Left forelimb (tissue), 1 donor: ENCODE results near the gene SARDH.

Source experiments
- DNase-seq: peaks from one replicate; pipeline ENCODE4 v3.0.0-alpha.2; 2018; ENCODE audit warnings: low spot score

Gene SARDH

DNA sequence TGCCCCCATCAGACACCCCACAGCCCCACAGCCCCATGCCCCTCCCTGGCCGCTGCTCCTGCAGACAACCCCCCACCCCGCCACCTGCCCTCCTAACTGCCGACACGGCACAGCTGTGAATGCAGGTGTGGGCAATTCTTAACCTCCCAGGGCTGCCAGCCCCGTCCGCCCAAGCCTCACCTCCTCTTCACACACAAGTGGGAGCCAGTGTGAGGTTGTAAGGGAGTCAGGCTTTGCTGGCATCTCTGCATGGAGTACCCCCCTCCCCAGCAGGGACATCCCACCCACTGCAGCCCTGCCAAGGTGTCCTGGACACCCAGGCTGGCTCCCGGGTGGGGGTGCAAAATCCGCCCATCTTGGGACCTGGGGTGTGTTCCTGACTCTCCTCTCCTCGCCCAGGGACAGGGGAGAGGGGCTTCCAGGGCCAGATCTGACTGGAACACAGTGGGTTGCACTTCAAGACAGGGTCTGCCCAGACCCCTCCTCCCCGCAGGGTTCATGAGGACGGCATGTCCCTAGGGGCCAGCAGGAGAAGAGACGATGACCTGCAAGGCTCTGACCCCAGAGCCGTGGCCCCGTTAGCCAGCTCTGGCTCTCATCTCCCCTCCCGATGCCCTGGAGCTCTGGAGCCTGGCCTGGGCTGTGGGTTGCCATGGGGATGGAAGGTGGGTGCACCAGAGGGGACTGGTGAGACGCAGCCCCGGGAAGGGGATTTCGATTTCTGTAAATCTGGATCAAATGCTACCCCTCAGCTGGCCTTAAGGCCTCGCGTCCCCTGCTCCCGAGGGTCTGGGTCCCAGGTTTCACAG lies 34.4 kb downstream of the SARDH start:
- peak; percentile 64 for DNase-seq

- peak; percentile 63 for DNase-seq
Measured at GRCh38 chr9:133702798-133703590, 35.2 kb downstream of the SARDH start.

DNA sequence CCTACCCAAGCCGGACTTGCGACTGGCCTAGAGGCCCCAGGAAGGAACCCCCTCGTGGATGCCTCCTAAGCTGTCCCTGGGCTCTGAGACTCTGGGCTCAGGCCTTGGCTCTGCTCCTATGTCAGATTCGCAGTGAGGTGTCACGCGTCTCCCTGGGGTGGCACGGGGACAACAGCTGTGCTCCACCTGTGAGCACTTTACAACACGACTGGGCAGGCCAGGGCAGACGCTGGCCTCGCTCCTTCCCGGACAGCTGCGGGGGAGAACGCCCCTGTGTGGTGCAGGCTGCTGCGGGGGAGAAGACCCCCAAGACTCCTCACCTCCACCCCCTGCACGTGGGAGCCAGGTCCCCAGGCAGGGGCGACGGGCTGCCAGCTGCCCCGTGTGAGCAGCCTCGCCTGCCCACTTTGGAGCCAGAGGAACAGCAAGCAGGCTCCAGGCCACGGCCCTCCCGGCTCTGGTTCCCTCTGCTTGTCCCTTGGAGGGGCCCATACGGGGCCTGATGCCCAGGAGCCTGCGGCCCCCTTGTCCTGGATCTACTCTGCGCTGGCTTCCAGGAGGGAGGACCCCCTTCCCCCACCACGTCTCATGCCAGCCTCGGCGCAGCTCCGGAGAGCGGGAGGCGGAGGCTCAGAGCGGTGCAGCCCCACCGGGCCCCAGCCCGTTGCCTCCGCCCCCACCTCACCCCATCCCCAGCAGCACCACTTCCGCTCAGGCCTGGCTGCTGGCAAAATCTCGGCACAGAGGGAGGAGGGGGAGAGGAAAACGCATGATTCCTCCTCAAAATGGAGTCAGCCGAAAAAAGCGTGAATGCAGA lies 36.0 kb downstream of the SARDH start:
- DNase-seq: peak; percentile 75

GRCh38 chr9:133701321-133701980 lies 36.7 kb downstream of the SARDH start:
- DNase-seq: no peak

DNA sequence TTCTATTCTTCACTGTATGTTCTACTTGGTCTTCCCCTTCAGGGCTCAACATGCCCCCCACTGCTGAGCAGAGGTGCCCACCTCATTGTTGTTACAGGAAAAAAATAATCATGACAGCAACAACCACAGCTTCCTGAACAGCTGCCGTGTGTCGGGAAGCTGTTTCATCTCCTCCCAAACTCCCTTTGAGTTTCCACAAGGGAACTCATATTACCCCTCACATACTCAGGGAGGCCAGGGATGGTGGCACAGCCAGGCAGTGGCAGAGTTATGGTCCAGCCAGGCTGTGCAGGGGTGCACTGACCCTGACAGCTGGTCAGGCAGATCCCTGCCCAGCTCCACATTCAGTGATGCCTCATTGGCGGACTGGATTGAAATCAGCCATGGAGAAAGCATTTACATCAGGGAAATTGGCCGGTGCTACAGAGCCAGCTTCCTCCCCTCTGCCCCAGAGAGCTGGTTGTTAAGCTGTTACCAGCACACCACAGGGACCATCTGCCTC lies 37.3 kb downstream of the SARDH start:
- no peak for DNase-seq

DNA sequence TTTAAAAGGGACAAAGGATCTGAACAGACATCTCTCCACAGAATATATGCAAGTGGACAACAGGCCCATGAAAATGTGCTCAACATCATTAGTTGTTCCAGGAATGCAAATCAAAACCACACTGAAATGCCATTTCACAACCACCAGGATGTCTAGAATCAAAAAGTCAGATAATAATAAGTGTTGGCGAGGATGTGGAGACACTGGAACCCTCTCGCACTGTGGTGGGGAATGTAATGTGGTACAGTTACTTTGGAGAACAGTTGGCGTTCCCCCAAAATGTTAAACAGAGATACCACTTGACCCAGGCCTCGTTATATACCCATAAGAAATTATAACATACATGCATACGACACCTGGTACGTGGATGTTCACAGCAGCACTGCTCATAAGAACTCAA lies 38.6 kb downstream of the SARDH start:
- no peak for DNase-seq

GRCh38 chr9:133696071-133696472 lies 42.1 kb downstream of the SARDH start:
- DNase-seq: no peak

DNA sequence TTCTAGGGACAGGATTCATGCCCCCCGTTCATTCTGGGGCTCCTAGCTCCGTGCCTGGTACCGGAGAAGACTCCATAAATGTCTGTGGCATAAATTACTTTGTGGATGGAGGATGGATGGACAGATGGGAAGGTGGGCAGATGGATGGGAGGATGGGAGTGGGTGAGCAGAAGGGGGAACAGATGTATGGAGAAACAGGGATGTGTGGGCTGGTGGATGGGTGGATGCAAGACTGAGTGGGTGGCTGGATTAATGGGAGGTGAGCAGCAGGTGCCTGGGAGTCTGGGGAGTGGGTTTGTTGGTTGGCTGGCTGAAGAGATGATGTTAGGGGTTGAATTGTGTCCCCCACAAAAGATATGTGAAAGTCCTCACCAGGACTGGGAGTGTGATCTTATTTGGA lies 43.5 kb downstream of the SARDH start:
- no peak for DNase-seq

GRCh38 chr9:133693703-133694529 lies 44.2 kb downstream of the SARDH start:
- DNase-seq: no peak

DNA sequence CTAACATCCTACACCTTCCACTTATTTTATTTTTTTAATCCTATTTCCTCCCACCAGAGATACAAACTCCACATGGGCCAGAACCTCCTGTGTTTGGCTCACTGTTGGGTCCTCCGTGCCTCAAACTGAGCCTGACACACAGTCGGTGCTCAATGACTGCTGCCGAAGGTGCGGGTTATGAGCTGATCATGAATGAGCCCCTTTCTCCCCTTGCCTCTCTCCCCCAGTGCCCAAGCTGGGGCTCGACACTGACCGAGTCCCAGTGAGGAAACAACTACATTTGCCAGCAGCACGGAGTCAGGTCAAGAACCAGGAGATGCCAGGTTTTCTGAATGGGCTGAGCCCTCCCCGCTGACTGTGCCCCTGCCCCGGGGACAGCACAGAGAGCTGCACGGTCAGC lies 45.0 kb downstream of the SARDH start:
- DNase-seq: no peak

DNA sequence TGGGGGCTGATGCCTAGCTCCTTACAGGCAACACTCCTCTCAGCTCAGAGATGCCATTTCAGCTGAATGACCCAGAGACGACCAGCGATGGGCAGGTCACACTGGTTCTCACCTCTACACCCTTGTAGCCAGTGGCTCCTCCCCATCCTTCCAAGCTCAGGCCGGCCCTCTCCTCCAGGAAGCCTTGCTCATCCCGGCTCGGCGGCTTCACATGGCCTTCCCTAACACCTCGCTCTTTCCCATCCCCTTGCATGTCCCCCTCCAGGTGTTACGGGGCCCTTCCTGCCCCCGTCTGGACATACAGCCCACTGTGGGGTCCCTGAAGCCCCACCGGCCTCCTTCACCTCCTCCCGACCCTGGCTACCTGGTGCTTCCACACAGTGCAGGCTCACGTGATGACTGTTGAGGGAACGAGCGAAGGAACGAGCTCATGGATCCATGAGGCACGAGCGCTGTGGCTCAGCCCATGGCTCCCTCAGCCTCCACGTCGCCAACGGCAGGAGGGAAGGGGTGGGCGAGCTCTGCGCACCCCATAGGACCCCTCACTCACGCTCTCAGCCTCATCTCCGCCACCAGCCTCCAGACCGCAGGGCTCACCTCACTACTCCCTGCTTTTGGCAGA lies 45.7 kb downstream of the SARDH start:
- no peak for DNase-seq

DNA sequence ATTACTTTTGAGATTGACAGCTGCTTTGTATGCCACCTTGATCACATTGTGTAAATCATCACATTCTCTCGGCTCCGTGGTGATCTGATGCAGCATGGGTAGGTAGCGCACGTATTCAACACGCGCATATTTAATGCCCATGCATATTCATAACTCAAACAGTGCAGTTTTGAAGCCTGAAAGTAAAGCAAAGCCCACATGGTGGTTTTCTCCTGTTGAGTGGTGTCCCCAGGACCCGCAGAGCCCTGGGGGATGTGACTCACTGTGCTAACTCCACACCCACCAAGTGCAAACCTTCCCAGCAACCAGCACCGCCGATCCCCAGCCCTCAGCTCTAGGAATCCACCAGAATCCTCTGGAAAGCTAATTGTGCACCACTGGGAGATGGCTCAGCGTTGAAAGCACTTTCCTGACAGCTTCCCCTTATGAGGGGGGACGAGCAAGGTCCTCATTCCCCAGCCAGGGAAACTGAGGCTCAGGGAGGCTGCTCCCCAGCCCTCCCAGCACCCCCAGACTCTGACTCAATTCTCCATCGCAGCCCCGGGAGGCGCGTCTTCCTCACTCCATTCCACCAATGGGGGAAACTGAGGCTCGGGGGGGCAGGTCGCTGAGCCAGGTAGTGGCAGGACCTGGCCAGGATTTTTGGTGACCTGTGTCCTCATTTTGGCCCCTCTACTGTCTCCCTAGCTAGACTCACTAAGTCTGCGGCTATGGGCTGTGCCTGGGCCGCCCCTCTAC lies 46.4 kb downstream of the SARDH start:
- no peak for DNase-seq

DNA sequence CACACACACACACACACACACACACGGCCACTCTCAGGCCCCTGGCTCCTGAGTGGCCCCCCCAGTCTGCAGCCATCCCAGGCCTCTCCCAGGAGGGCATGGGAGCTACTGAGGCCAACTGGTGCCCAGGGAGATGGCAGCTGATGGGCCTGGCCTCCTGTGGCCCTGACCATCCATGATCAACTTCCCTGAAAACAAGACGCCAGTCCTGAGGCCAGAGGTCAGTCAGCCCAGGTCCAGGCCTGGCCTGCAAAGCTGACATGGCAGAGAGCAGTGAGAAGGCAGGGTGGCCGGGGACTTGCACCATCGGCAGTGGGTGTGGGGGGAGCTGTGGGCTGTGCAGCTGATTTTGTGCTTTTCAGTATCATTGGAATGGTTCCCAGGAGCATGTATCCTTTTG lies 47.0 kb downstream of the SARDH start:
- DNase-seq: no peak

- no peak for DNase-seq
Measured at GRCh38 chr9:133690081-133690561, 48.0 kb downstream of the SARDH start.

DNA sequence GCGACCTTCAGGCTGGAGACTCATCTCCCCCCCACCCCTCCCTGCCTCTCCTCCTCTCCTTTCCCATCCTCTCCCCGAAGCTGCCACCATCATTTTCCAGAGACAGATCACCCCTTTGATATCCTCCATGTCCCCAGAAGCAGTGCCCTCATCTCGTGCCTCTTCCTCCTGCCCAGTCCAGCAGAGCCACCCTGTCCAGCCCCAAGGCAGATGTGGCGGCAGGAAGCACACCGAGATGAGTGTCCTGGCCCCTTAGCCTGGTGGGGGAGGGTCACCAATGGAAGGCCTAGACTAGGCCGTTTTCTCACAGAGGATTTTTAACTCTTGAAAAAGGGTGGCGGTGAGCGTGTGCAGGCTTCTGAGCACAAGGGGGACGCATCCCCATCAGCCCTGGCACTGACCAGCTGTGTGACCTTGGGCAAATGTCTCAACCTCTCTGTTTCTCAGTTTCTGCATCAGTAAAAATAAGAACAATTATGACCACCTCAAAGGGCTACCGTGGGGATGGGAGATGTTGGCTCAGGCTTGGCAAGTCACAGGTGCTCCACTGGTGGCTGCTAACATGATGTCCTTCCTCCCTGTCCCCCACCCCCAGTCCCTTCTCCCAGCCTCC lies 48.9 kb downstream of the SARDH start:
- no peak for DNase-seq

DNA sequence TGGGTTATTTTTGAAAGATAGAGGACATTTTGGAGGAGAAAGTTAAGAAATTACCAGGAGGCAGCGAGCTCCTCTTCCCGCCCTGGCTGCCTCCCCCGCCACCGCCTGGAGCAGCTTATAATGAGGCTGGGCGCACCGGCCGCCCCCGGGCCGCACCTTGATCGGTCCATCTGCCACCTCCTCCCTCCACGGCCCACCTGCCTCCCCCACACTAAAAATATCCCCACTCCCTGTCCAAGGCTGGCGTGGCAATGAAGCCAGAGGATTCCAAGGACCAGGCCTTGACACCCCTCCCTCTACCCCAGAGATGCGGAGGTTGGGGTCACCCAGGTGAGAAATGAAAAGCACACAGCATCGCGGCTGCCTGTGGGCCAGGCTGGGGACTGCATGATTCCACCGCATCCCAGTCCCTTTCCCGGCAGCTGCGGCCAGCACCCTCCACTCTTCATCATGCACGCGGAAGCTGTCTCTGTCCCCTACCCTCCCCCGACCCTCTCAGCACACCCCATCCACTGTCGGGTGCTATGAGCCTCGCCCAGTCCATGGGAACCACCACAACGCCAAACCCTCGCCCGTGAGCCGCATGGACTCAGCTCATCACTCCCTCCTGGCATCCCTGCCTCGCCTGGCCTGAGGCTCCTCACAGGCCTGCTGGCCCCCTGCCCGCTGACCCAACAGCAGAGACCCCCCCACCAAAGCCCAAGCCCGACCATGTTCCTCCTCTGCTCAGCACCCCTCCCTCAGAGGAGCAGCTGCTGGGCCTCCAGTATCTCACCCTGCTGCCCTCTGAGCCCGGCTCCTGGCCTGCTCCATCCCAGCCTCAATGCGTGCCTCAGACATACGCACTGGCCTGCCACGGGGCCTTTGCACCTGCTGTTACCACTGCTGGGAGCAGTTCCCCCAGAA lies 50.0 kb downstream of the SARDH start:
- no peak for DNase-seq

DNA sequence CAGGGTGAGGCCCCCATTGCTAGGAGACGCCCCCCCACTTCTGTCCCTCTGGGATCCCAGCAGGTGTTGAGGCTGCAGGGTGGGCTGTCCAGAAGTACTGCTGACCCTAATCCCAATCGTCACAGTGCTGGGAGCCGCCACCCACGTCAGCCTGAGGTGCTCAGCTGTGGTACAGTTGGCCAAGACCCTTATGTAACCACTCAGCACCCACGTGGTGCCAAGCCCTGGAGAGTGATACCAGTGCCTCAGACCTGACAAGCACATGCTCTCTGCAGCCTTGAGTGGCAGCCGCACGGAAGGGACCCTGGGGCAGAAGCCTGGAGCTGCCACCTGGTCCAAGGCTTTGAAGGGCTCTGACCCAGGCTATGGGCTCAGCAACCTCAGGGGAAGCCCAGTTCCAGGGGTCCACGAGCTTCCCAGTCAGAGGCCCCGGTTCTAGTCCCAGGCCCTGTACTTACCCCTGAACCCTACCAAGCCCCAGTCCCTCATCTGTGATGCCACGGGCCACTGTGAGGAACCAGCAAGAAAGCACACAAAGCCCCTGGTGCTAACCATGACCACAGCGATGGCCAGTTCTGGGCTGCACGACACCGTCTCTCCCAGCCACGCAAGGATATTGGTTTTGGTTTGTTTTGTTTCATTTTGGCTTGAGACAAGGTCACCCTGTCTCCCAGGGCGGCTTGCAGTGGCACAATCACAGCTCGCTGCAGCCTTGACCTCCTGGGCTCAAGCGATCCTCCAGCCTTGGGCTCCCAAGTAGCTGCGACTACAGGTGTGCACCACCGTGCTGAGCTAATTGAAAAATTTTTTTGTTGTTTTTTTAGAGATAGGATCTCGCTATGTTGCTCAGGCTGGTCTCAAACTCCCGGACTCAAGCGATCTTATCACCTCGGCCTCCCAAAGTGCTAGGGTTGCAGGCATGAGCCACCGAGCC lies 51.2 kb downstream of the SARDH start:
- DNase-seq: no peak
